ACHN (cell line): ENCODE results near the gene FOXO4.
"Not testable (repeated sequence)": the region's sequence is repeated elsewhere in the genome, so short reads cannot be mapped to it uniquely, and the experiment has no call there.

Source experiments
- DNase-seq: peaks from one replicate; pipeline ENCODE4 v3.0.0-alpha.2; 2015
- in situ Hi-C: cut with HindIII; loops from 2 replicates; pipeline ENCODE4 v1.10.0; 2017; ENCODE audit warnings: low sequenced_read_pairs, low pct_ligation_motif_present, low pct_unique_long_range_greater_than_20kb

FOXO4 gene, protein sequence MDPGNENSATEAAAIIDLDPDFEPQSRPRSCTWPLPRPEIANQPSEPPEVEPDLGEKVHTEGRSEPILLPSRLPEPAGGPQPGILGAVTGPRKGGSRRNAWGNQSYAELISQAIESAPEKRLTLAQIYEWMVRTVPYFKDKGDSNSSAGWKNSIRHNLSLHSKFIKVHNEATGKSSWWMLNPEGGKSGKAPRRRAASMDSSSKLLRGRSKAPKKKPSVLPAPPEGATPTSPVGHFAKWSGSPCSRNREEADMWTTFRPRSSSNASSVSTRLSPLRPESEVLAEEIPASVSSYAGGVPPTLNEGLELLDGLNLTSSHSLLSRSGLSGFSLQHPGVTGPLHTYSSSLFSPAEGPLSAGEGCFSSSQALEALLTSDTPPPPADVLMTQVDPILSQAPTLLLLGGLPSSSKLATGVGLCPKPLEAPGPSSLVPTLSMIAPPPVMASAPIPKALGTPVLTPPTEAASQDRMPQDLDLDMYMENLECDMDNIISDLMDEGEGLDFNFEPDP

DNA sequence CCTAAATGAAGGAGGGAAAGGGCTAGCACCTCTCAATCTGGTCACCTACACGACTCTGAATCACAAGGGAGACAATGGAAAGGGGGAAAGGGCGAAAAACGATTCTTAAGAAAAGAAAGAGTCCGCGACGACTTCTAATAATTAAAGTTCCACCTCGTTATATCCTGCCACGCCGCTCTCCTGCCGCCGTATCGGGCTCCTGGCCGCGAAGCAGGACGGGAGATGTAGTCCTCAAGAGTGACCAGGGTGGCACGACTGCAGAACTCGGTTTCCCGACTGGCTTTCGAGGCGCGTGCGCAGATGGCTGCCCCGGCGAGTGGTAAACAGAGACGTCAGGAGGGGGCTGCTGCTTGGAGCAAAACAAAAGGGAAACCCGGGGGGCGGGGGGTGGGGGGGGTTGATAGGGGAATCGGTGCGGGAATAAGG, at the start of gene FOXO4:
TSS of gene FOXO4 (plus strand) at position 297 of the 426 bp plus-strand sequence. CDS start 678 bp downstream, outside the sequence.
- in situ Hi-C loops: no loop called here
- peak; percentile 77 for DNase-seq

DNA sequence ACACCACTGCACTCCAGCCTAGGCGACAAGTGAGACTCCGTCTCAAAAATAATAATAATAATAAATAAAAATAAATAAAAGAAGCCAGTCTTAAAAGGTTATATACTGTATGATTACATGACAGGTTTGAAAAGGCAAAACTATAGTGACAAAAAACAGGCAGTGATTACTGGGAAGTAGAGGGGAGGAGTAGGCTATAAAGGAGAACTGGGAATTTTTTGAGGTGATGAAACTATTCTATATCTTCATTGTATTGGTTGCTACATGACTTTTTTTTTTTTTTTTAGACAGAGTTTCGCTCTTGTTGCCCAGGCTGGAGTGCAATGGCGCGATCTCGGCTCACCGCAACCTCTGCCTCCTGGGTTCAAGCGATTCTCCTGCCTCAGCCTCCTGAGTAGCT, 47.8 kb upstream of the FOXO4 start:
- in situ Hi-C loops, DNase-seq: not testable (repeated sequence)

DNA sequence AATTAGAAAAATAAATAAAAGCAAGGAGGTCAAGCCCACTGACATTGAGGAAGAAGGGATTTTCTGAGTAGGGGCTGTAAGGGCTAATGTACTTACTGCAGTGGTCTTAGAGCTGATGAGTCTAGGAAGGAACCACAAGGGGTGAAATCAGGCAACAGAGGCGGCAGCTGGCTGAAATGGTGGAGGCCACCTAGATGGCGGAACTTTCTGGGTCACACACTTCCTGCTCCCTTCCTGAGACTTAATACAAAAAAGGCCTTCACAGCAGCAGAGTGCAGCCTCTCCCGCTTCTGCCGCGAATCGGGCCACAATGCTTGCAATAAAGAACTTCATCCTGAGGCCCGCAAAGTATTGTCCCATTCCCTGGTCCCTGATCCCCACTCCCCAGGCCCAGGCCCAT, 42.9 kb upstream of the FOXO4 start:
- no peak for DNase-seq
- in situ Hi-C loops: no loop called here

DNA sequence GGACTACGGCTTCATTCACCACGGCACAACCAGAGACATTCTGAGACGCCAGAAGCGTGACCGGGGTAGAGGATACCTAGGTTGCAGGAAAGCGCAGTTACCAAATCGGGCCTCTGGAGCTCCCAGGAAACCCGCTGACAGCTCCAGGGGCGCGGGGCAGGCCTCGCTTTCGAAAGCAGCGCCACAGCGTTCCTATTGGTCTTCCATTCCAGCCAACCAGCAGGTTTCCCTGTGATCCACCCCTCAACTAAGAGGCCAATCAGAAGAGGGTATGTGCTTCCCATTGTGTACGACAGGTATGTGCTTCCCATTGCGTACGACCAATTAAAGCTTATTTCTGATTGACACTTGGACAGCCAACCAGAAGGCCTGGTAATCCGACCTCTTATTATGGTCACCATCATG, 42.4 kb upstream of the FOXO4 start:
- in situ Hi-C loops: no loop called here
- no peak for DNase-seq

DNA sequence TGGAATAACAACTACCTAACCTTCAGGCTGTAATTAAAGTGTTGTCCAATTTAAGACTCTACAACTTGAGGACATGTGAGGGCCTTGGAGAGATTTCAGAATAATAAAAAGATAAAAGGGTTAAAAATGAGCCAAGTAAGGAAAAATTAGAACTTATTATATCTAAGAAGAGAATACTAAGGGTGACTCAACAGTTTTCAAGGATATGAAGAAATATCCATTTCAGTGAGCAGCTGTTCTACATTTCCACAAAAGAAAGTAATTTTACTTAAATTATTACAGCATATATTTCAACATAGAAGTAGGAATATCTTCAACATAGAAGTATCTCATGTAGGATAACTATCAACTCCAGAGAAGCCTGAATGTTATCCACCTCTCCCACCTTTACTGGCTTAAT, 38.8 kb upstream of the FOXO4 start:
- in situ Hi-C loops: no loop called here
- DNase-seq: no peak

DNA sequence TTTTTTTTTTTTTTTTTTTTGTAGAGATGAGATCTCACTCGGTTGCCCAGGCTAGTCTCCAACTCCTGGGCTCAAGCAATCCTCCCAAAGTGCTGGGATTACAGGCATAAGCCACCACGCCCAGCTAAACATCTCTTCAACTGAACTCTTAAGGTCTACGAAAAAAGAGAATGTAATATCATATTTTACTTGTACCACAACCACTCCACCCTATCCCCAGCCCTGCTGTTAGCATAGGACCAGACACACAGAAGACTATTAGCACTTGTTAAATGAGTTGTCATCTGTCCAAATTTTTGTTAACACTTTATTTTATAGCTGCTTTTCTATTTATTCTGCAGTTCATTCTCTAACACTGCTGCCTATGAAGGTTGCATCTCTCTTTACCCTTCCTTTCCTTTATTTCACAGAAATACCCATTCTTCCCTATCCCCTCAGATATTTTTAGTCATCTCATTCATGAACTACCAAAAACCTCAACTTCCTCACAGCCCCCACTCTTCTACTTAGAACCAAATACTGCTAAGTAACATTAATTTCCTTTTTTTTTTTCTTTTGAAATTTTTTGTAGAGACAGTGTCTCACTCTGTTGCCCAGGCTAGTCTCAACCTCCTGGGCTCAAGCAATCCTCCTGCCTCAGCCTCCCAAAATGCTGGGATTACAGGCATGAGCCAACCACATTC, 37.7 kb upstream of the FOXO4 start:
- in situ Hi-C loops: no loop called here

DNA sequence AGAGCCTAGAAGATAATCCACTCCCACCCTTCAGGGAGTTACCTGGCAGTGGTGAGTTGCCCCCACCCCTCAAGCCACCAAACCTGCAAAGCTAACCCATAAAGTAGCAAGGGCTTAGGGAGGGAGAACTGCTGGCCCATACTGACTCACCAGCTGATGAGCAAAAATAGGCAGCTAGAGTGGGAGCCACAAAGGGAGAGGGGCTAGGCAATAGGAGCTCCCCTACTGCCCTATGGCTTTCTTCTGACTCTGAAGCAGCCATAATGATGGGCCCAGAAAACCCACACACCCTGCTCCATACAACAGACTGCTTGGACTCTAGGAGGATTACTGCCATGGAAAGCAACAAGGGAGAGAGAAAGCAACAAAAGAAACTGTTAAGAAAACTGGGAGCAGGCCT, 35.5 kb upstream of the FOXO4 start:
- in situ Hi-C loops: no loop called here
- DNase-seq: no peak

More for the DNA sequence above, 37.7 kb upstream of the FOXO4 start:
- DNase-seq: no peak

DNA sequence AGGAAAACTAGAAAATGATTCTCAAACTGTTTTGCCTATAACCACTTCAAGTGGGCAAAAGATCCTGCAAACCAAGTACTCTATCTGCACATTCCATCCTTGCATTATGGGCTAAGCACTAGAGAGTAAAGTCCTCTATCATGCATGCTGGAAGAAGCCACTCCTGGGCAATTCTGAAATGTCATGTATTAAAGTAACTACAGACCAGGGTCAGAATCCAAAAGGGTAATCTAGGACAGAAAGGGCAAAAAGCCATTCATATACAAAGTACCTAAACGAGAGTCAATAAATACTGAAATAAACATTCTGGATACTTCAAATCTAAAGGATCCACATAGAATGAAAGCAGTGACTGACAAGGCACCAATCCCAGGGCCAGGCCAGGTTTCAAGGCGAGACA, 28.6 kb upstream of the FOXO4 start:
- no peak for DNase-seq
- in situ Hi-C loops: no loop called here

DNA sequence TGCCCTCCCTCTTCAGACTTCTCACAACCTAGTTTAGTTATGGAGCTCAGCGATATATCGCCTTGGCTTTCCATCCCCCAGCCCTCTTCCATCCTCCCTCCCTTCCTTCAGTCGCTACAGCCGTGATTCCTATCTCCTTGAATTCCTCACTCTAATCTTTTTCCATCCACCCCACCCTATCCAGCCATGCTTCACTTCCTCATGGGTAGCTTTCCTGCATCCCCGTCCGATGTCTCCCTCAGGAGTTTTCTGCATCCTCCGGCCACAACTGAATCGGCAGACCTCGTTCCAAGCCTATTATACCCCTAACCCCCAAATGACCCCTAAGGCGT, 28.0 kb upstream of the FOXO4 start:
- in situ Hi-C loops: no loop called here
- no peak for DNase-seq

DNA sequence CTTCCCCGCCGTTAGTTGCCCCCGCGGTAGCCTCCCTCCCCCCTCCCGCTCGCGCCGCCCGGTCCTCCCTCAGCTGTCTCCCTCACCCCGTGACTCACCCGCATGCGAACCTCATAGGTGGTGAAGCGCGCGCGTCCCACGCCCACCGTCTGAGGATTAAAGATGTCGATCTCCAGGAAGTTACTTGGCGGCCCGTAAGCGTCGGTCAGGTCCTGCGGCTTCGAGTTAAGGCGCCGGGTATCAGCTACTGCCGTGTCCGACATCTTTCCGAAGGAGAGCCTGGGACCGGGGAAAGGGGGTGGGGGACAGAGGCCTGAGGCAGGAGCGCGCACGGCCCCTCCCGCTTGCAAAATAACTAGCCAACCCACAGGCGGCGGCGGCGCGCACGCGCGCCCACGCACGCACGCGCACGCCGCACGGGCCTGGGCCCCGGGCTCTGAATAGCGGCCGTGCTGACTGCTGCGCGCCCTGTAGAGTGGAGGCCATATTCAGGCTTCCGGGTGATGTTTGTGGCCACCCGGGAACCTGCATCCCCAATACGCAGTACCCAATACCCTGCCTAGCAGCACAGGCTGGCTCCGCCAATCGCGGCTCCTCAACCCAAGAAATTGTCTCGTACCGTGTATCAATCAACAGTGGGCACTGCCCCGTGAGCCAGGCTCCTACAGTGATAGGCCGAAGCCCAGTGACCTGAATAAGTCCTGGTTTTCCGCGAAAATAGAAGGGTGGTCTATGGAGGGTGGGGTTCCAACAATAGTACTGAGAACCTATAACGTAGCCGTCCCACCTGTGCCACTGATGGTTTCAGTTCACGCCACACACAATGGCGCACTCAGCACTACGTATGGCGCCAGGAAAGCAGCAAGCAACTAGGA, 27.4 kb upstream of the FOXO4 start, which contains the start of gene SNX12:
TSS of gene SNX12 (minus strand) at position 291 of the 875 bp plus-strand sequence. CDS start at position 263, 28 bp downstream.
- in situ Hi-C loops: no loop called here
- peak; percentile 86 for DNase-seq

DNA sequence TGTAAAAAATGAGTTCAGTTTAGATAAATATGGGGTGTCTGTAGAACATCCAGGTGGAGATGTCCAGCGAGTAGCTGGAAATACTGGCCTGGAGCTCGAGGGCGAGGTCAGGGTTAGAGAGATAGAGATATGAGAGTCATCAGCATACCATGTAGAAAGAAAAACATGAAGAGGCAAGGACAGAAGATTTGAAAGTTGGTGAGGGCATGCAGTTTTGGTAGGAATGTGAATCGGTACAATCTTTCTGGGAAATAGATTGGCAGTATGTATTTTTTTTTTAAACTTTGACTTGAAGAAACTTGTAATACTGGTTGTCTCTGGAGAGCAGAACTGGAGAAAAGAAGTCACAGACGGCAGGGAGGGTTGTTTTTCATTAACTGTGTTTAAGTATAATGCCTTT, 25.1 kb upstream of the FOXO4 start:
- no peak for DNase-seq
- in situ Hi-C loops: no loop called here

DNA sequence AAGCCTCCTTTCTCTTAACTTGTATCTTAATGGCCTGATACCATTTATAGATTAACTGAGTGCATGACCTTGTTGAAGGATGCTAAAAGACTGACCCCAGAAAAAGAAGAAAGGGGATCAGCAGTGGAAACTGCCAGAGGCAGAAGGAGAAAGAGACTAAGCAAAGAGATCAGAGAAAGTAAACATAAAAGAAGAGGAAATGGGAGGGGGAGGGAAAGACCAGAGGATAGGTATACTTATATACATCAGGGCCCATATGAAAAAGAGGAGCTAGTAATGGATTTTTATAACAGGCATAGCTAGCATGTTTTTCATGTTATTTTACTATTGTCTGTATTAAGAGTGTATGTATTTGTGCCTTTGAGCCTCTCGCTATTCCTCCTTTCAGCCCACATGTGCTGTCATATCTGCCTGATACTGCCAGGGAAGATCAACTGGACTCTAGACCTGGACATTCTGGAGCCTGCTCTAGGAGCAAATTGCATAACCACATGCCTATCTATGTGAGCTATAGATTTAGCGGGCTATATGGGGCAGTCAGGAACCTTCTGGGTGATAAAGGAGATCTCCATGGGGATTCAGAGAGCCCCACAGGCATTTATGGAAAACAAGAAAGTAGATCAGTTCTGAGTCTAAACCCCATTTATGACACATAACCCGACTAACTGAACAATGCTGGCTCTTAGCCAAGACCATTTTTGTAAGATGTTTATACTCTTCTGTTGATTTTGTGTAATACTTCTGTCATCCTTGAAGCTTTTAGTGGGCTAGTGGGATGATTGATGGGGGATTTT, 14.1 kb upstream of the FOXO4 start:
- in situ Hi-C loops: no loop called here
- DNase-seq: no peak

DNA sequence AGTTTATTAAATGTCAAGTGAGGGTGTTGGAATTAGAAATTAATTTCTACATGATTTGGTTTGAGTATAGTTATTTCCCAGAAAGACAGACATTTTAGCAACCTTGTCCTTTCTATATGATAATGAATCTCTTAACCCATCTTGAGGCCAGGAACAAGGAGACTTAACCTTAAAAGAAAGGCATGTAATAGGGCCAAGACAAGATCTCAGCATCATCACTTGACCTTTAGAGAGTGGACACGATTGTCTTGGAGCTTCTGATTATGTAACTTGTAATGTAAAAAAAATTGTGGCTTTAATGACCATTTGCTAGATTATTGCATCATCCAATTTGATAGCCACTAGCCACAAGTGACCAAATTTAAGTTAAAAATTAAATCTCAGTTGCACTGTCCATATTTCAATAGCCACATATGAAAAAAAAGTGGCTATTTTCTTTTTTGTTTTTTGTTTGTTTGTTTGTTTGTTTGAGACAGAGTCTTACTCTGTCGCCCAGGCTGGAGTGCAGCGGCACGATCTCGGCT, 13.5 kb upstream of the FOXO4 start:
- no peak for DNase-seq
- in situ Hi-C loops: no loop called here

DNA sequence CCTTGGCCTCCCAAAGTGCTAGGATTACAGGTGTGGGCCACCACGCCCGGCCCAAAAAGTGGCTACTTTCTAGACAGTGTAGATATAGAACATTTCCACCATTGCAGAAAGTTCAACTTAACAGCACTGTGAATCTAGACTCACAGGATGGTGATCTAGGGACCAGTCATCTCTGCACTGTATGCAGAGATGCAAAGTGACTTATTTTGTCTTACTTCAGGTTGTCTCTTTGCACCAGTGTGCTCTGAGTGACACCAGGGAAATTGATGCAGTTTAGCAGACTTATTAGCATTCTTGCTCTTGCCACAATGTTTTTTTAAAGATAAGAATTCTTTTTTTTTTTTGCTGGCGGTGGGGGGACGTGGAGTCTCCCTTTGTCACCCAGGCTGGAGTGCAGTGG, 12.8 kb upstream of the FOXO4 start:
- in situ Hi-C loops: no loop called here
- no peak for DNase-seq

DNA sequence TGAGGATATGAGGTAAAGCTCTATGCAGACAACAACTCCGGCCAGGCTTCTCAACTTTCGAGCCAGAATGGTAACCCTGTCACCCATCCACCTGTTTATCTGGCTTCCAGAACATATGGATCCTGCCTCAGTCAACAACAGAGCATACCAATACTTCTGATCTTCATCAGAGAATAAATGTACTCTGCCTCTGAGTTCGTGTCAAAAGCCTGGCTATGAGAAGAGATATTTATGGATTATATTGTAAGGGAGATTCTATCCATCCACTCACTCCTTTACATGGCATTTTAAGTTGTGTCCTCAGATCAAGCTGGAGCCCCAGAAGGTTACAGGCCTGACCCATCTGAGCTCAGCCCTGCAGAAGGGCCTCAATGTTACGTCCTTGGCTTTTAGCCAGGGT, 9.8 kb upstream of the FOXO4 start:
- in situ Hi-C loops: no loop called here
- no peak for DNase-seq

DNA sequence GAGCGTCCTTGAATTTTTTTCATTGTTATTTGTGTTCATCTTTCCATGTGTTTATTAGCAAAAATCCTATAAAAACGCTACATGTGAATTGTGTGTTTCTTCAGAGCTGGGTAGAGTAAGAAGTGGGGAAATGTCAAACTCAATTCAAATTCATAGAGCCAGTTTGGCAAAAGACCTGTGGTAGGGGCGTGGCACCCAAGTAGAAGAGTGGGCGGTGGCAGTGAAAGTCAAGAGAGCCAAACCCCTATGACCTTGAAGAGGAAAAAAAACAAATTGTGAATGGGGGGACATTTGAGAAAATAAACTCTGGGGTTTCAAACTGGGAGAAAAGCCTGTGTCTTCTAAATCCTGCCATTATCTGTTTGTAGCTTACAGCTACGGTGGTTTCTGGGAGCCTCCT, 4.4 kb upstream of the FOXO4 start:
- DNase-seq: no peak
- in situ Hi-C loops: no loop called here

DNA sequence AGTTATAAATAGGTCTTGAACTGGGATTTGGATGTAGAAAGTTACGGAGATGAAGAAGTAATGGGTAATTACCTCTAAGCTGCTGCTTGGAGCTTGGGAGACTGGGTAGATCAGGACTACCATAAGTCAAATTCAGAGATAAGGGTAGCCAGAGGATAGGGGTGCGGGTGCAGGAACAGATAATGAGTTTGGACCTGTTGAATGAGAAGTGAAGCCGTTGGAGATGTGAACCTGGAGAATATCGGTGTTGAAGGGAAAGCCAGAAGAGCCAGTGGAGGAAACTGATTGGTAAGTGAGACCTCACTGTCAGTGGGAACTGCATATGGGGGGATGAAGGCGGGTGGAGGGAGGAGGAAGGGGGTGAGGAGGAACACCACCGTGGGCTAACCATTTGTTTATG, 618 bp upstream of the FOXO4 start:
- no peak for DNase-seq
- in situ Hi-C loops: no loop called here
